Loucy (cell line): Measurements from ENCODE around the gene IGSF5.
"Not testable (repeated sequence)": the region's sequence is repeated elsewhere in the genome, so short reads cannot be mapped to it uniquely, and the experiment has no call there.

Source experiments
- H2AFZ ChIP-seq: fragments of 200-600 bp; sonication (generic); 2 replicates; pipeline ENCODE4 v1.6.0; 2016; ENCODE audit warnings: antibody characterized with exemption, mild to moderate bottlenecking, low read length, moderate library complexity
- H3F3A ChIP-seq: fragments of 200-600 bp; 2 replicates; pipeline ENCODE4 v1.6.0; 2016; ENCODE audit warnings: antibody characterized with exemption, low read depth, mild to moderate bottlenecking
- H3K27me3 ChIP-seq: fragments of 200-600 bp; sonication (generic); 2 replicates; pipeline ENCODE4 v1.6.1; 2014; ENCODE audit warnings: low read length, mild to moderate bottlenecking; ENCODE audit not compliant: insufficient read depth, poor library complexity, severe bottlenecking
- H3K36me3 ChIP-seq: fragments of 200-600 bp; sonication (generic); 2 replicates; pipeline ENCODE4 v1.6.1; 2016; ENCODE audit warnings: low read length; ENCODE audit not compliant: insufficient read depth
- H3K4me1 ChIP-seq: fragments of 200-600 bp; sonication (generic); 2 replicates; pipeline ENCODE4 v1.5.1; 2014; ENCODE audit warnings: low read length, mild to moderate bottlenecking; ENCODE audit not compliant: insufficient read depth, poor library complexity, severe bottlenecking
- H3K4me2 ChIP-seq: fragments of 200-600 bp; sonication (generic); 2 replicates; pipeline ENCODE4 v1.6.0; 2014; ENCODE audit warnings: antibody characterized with exemption, low read length, low read depth, mild to moderate bottlenecking; ENCODE audit not compliant: poor library complexity, severe bottlenecking
- H3K4me3 ChIP-seq: fragments of 200-600 bp; sonication (generic); 2 replicates; pipeline ENCODE4 v1.5.1; 2014; ENCODE audit warnings: low read length, mild to moderate bottlenecking, mixed read lengths; ENCODE audit not compliant: poor library complexity, severe bottlenecking
- H3K79me2 ChIP-seq: fragments of 200-600 bp; sonication (generic); 2 replicates; pipeline ENCODE4 v1.6.1; 2014; ENCODE audit warnings: low read length; ENCODE audit not compliant: insufficient read depth
- H3K9ac ChIP-seq: fragments of 200-600 bp; sonication (generic); 2 replicates; pipeline ENCODE4 v1.6.0; 2014; ENCODE audit warnings: mild to moderate bottlenecking, low read depth, low read length, moderate library complexity; ENCODE audit not compliant: poor library complexity, severe bottlenecking
- H3K9me2 ChIP-seq: fragments of 200-600 bp; sonication (generic); replicated peaks from 2 replicates; pipeline ENCODE4 v1.6.1; 2016; ENCODE audit warnings: low read depth, low read length, mixed read lengths
- H3K9me3 ChIP-seq: fragments of 200-600 bp; sonication (generic); 2 replicates; pipeline ENCODE4 v1.6.1; 2014; ENCODE audit warnings: mild to moderate bottlenecking, antibody characterized with exemption, low read length, low read depth; ENCODE audit not compliant: insufficient read depth
- H4K20me1 ChIP-seq: fragments of 200-600 bp; sonication (generic); 2 replicates; pipeline ENCODE4 v1.6.0; 2014; ENCODE audit warnings: antibody characterized with exemption, low read length, mild to moderate bottlenecking; ENCODE audit not compliant: insufficient read depth, poor library complexity, severe bottlenecking
- CTCF ChIP-seq: fragments of 200-600 bp; sonication (generic); conservative IDR thresholded peaks from 2 replicates; pipeline ENCODE4 v1.5.1; 2014; ENCODE audit warnings: mild to moderate bottlenecking, antibody characterized with exemption, low read length
- EZH2phosphoT487 ChIP-seq: fragments of 200-600 bp; IDR thresholded peaks from 2 replicates; pipeline ENCODE4 v1.6.1; 2018; ENCODE audit warnings: antibody characterized with exemption, mild to moderate bottlenecking, moderate library complexity, borderline replicate concordance

IGSF5 gene

GRCh38 chr21:39738566-39738965 lies 6.4 kb upstream of the IGSF5 start:
- Histone ChIP-seq H3K4me1 (no peaks in the 10 kb centered on the region), H3F3A (no peaks in the 10 kb centered on the region), H3K4me2 (no peak overlapping the region), H2AFZ (no peak overlapping the region), H3K79me2 (no peaks in the 10 kb centered on the region), H3K36me3 (no peaks in the 10 kb centered on the region), H3K9me3 (no peaks in the 10 kb centered on the region; the same call in 1 of the 2 replicates), H3K4me3 (no peak overlapping the region), H3K9ac (no peak overlapping the region), H3K9me2 (no peaks in the 10 kb centered on the region), H4K20me1 (no peaks in the 10 kb centered on the region), H3K27me3 (no peaks in the 10 kb centered on the region)
- TF ChIP-seq CTCF: no peak

GRCh38 chr21:39739531-39739930 lies 5.5 kb upstream of the IGSF5 start:
- H4K20me1 ChIP-seq, H3K9me2 ChIP-seq, H3K79me2 ChIP-seq, H3F3A ChIP-seq, H3K9ac ChIP-seq, H2AFZ ChIP-seq, H3K4me3 ChIP-seq, H3K36me3 ChIP-seq, H3K27me3 ChIP-seq, H3K9me3 ChIP-seq, H3K4me2 ChIP-seq, H3K4me1 ChIP-seq: not testable (repeated sequence)

- not testable (repeated sequence) for H3K9me3 ChIP-seq, H3K79me2 ChIP-seq, H3K9me2 ChIP-seq, H3K27me3 ChIP-seq, H3K4me2 ChIP-seq, H3F3A ChIP-seq, H3K4me1 ChIP-seq, H4K20me1 ChIP-seq, H3K4me3 ChIP-seq, H3K9ac ChIP-seq, H3K36me3 ChIP-seq, H2AFZ ChIP-seq
These were observed 2.4 kb upstream of the IGSF5 start for GRCh38 chr21:39742561-39742960.

- H3K9me2 ChIP-seq, H3K79me2 ChIP-seq, H3F3A ChIP-seq: not testable (repeated sequence)
These were observed 349 bp downstream of the IGSF5 start for GRCh38 chr21:39745332-39745731.

GRCh38 chr21:39750670-39751069 lies 5.7 kb downstream of the IGSF5 start:
- no peak overlapping the region for H2AFZ ChIP-seq
- no peaks in the 10 kb centered on the region for H3K9me2 ChIP-seq
- no peak overlapping the region for H3K9ac ChIP-seq
- no peak overlapping the region for H3K4me3 ChIP-seq
- H3K9me3 ChIP-seq: peaks cover 3% of the 10 kb centered on the region; the same call in 1 of the 2 replicates
- no peaks in the 10 kb centered on the region for H3K79me2 ChIP-seq
- TF ChIP-seq EZH2phosphoT487: no peak
- TF ChIP-seq CTCF: no peak
- H3F3A ChIP-seq: no peaks in the 10 kb centered on the region
- no peaks in the 10 kb centered on the region for H3K4me1 ChIP-seq
- no peaks in the 10 kb centered on the region for H3K36me3 ChIP-seq
- no peaks in the 10 kb centered on the region for H4K20me1 ChIP-seq
- H3K27me3 ChIP-seq: no peaks in the 10 kb centered on the region
- no peak overlapping the region for H3K4me2 ChIP-seq

More at GRCh38 chr21:39745332-39745731, 349 bp downstream of the IGSF5 start:
- H3K4me1 ChIP-seq, H3K9me3 ChIP-seq, H3K27me3 ChIP-seq, H3K4me2 ChIP-seq, H2AFZ ChIP-seq, H3K4me3 ChIP-seq, H3K36me3 ChIP-seq, H4K20me1 ChIP-seq, H3K9ac ChIP-seq: not testable (repeated sequence)
